Measurements from ENCODE around the gene DYNLRB2. TPM values are rescaled to one million over a fixed set of nuclear protein-coding genes. Genes with fewer than 3 reads are reported as not detected.

DYNLRB2 gene
- total and polyA plus RNA-seq, 9 donors, result 1.2 to 20.0 (median 2.0) TPM

DNA sequence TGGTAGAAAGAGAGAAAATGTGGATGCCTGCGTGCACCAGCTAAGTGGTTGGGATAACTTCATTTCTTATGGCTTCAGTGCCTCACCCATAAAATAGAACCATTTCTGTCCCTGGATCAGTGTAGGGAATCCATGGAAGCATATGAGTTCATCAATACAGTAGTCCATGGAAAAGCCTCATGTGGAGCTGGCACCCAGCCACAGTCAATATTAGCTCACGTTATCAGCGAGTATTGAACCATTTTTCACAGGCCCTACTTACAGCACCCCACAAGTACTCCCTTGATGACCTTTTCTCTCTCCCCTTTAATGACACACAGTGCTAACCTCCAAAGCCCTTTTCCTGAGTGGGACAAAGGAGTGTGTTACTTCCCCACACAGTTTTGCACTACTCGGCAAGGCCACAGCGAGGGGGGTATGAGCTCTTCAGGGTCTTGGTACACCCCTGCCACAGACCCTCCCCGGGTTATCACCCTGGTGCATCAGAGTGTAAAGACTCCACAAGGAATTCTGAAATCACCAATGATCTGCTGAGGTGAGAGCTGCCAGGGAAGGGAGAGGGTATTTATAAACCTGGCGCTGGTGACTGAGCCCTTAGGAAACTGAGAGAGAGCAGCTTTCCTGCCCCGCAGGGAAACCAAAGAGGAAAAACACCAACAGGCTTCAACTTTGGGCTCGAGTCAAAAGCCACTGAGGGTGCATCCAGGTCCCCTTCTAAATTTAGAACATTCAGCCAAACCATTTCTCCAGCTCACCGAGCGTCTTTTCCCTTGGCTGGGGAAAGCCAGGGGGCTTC is 36.9 kb downstream of the DYNLRB2 start:
- no peak overlapping the region for H3K4me3 ChIP-seq
- H3K27ac ChIP-seq, result no peak overlapping the region
- TF ChIP-seq EP300 (IDR thresholded peaks at IDR 0.05) (no peak), POLR2A (IDR thresholded peaks at IDR 0.05) (no peak)
- TF ChIP-seq, protein P1, sequence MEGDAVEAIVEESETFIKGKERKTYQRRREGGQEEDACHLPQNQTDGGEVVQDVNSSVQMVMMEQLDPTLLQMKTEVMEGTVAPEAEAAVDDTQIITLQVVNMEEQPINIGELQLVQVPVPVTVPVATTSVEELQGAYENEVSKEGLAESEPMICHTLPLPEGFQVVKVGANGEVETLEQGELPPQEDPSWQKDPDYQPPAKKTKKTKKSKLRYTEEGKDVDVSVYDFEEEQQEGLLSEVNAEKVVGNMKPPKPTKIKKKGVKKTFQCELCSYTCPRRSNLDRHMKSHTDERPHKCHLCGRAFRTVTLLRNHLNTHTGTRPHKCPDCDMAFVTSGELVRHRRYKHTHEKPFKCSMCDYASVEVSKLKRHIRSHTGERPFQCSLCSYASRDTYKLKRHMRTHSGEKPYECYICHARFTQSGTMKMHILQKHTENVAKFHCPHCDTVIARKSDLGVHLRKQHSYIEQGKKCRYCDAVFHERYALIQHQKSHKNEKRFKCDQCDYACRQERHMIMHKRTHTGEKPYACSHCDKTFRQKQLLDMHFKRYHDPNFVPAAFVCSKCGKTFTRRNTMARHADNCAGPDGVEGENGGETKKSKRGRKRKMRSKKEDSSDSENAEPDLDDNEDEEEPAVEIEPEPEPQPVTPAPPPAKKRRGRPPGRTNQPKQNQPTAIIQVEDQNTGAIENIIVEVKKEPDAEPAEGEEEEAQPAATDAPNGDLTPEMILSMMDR (IDR thresholded peaks at IDR 0.05), result no peak
- H3K27me3 ChIP-seq, result no peaks in the 10 kb centered on the region
- H3K36me3 ChIP-seq, result no peaks in the 10 kb centered on the region
- H3K9me3 ChIP-seq, result no peaks in the 10 kb centered on the region
- intact Hi-C loops (cut with DNase I), result no loop called here
- no peak for DNase-seq
- H3K4me1 ChIP-seq (ENCODE audit: insufficient read depth), result no peaks in the 10 kb centered on the region
- WGBS, 3 donors, result 76 to 83% (median 79%) methylated on average over 11 of the region's 11 CpGs

DNA sequence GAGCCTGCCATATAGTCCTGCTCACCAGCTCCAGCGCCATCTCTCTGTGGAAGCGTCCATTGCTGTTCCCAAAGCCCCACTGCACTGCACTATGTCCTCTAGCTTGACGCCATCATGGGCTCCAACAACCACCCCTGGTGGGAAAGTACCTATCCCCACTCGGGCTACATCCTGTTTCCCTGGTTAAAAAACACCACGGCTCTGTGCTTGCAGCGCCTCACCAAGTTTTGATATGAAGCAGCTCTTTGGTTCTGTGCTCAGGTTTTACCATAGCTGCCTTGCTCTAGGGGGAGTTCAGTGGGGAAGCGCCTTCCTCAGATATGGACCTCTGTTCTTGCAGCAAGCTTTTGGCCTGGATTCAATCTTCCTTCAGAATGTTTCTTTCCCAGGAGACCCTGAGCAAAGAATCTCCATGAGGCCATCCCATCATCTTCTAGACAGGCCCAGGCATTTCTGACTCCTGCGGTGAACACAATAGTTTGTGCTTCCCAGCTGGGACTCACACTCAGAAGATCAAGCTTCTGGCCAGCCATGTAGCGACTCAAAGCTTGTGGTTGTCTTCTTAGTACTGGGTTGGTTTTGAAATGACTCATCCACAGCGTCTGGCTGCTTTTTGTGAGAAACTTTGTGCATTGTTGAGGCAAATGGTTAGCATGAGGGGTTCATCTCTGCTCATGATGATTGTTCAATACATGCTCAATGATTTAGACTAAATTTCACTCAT is 39.5 kb downstream of the DYNLRB2 start:
- intact Hi-C loops (cut with DNase I), result no loop called here
- Histone ChIP-seq H3K4me3 (no peak overlapping the region), H3K9me3 (no peaks in the 10 kb centered on the region), H3K4me1 (ENCODE audit: insufficient read depth) (no peaks in the 10 kb centered on the region), H3K27ac (no peak overlapping the region), H3K36me3 (no peaks in the 10 kb centered on the region), H3K27me3 (no peaks in the 10 kb centered on the region)
- no peak for TF ChIP-seq EP300 (IDR thresholded peaks at IDR 0.05)
- TF ChIP-seq, protein P1 (IDR thresholded peaks at IDR 0.05), result no peak
- TF ChIP-seq POLR2A (IDR thresholded peaks at IDR 0.05), result no peak
- DNase-seq, result no peak
- WGBS, 3 donors, result 79 to 88% (median 85%) methylated on average over 10 of the region's 10 CpGs

DNA sequence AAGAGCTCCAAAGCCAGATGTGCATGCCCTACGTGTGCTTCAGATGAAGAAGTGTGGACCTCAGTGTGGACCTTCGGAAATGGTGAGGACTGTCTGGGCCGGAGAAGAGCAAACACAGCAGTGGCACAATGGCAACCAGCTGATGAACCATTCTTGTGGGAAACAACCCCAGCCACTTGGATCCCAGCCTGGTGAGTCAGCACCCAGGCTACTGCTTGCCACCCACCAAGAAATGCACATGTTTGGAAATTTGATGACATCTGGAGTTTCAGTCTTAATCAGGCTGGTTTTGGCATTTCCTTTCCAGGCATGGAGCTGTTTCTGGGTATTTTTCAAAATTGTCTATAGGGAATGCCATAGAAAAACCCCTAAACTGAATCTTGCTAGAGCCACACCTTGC is 42.7 kb downstream of the DYNLRB2 start:
- DNase-seq, result no peak
- intact Hi-C loops (cut with DNase I), result no loop called here
- Histone ChIP-seq H3K36me3 (no peaks in the 10 kb centered on the region), H3K4me3 (no peak overlapping the region), H3K9me3 (no peaks in the 10 kb centered on the region), H3K27me3 (no peaks in the 10 kb centered on the region), H3K4me1 (ENCODE audit: insufficient read depth) (no peaks in the 10 kb centered on the region), H3K27ac (no peak overlapping the region)
- TF ChIP-seq, protein P1 (IDR thresholded peaks at IDR 0.05), result no peak
- TF ChIP-seq EP300 (IDR thresholded peaks at IDR 0.05) (no peak), POLR2A (IDR thresholded peaks at IDR 0.05) (no peak)
- 72 to 89% (median 81%) methylated on average over 3 of the region's 3 CpGs for WGBS, 3 donors

DNA sequence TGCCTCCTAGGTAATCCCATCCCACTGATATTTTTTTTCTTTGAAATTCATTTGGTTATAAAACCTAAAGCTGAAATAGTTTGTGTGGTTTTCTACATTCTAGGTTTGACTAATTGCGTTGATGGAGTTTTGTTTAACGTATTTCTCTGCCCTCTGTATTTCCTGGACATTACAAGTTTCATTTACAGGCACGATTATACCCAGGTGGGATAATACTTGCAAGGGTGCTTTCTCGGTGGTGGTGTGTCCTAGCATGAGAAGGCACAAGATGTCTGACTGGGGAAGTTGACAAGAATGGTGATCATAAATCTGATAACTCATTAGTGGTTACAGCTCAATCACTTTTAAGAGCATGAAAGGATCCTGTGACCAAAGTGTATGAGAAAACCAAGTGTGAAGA is 45.0 kb downstream of the DYNLRB2 start:
- Histone ChIP-seq H3K27me3 (no peaks in the 10 kb centered on the region), H3K36me3 (no peaks in the 10 kb centered on the region), H3K9me3 (no peaks in the 10 kb centered on the region), H3K4me1 (ENCODE audit: insufficient read depth) (no peaks in the 10 kb centered on the region), H3K27ac (no peak overlapping the region), H3K4me3 (no peak overlapping the region)
- TF ChIP-seq EP300 (IDR thresholded peaks at IDR 0.05) (no peak), POLR2A (IDR thresholded peaks at IDR 0.05) (no peak)
- TF ChIP-seq, protein P1 (IDR thresholded peaks at IDR 0.05), result no peak
- no peak for DNase-seq
- intact Hi-C loops (cut with DNase I), result no loop called here
- 82 to 87% (median 83%) methylated on average over 4 of the region's 4 CpGs for WGBS, 3 donors
